ENCODE data around the gene DIPK1A. TPM values are rescaled to one million over a fixed set of nuclear protein-coding genes. Genes with fewer than 3 reads are reported as not detected.

The DIPK1A gene
- total RNA-seq, 1 donor from 2014 or later: 16.0 TPM

GRCh38 chr1:92881391-92881790, 79.9 kb downstream of the DIPK1A start:
- ChIA-PET CTCF (no interaction called here), POLR2A (no interaction called here)
- TF ChIP-seq, protein P1, sequence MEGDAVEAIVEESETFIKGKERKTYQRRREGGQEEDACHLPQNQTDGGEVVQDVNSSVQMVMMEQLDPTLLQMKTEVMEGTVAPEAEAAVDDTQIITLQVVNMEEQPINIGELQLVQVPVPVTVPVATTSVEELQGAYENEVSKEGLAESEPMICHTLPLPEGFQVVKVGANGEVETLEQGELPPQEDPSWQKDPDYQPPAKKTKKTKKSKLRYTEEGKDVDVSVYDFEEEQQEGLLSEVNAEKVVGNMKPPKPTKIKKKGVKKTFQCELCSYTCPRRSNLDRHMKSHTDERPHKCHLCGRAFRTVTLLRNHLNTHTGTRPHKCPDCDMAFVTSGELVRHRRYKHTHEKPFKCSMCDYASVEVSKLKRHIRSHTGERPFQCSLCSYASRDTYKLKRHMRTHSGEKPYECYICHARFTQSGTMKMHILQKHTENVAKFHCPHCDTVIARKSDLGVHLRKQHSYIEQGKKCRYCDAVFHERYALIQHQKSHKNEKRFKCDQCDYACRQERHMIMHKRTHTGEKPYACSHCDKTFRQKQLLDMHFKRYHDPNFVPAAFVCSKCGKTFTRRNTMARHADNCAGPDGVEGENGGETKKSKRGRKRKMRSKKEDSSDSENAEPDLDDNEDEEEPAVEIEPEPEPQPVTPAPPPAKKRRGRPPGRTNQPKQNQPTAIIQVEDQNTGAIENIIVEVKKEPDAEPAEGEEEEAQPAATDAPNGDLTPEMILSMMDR (IDR thresholded peaks at IDR 0.05): no peak
- intact Hi-C loops (cut with micrococcal nuclease): no loop called here
- Mint-ChIP-seq H3K4me3 (no peak overlapping the region), H3K27me3 (no peaks in the 10 kb centered on the region), H3K4me1 (peaks cover 52% of the 10 kb centered on the region), H3K36me3 (ENCODE audit: low read depth) (peaks cover 5% of the 10 kb centered on the region), H3K27ac (no peak overlapping the region), H3K9me3 (no peaks in the 10 kb centered on the region)
- no peak for DNase-seq
- ATAC-seq (ENCODE audit: low read depth): no peak

DNA sequence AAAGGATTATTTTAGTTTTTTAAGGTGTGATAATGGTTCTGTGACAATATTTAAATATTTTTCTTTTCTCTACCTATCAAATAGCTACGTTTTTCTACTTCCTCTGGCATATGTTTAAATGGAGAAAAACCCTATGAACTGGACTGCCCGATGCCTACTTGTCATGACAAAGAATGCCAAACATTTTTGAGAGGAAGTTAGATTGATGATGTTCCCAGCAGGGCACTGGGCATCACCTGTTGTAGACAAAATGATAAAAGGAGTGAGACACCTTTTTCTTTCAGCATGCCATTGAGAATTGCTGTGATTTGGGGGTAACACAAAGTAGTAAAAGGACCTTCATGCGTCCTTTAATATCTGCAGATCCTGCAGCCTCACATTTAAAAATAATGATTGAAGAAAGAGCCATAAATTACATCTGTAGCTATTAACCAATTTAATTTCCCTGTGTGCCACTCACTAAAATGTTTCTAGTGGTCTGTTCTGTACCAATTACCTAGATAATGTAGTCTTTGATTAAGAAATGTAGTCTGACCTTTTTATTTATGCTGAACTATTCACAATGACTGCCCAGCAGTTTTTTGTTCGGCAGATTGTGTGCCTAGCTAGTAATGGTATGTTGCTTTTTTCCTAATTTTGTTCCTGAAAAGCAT, 81.8 kb downstream of the DIPK1A start:
- no peaks in the 10 kb centered on the region for H3K27me3 Mint-ChIP-seq
- H3K36me3 Mint-ChIP-seq (ENCODE audit: low read depth): peaks cover 19% of the 10 kb centered on the region
- POLR2A ChIA-PET: no interaction called here

DNA sequence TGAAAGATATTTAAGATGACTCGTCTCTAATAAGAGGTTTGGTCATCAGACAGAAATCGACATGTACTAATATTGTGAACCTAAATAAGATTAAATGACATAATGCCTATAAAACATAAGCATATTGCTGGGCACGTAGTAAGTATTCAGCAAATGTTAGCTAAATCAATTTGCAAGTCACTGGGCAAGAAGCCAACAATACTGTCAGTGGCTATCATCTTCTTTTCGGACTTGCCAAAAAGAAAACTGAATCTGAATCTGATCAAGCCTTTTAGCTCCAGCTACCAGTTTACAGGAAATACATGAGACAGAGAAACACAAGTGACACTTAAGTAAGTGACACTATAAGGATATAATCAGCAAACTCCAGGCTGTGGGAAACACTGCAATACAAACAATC, 83.5 kb downstream of the DIPK1A start:
- H3K4me1 Mint-ChIP-seq: peaks cover 32% of the 10 kb centered on the region
- H3K4me3 Mint-ChIP-seq: no peak overlapping the region
- peaks cover 33% of the 10 kb centered on the region for H3K36me3 Mint-ChIP-seq (ENCODE audit: low read depth)
- H3K27ac Mint-ChIP-seq: no peak overlapping the region
- intact Hi-C loops (cut with micrococcal nuclease): loop anchor here (2.0 to 5.0 kb wide), 2 partner anchors 13 to 35 kb away; no protein-coding TSS in a partner anchor
- ChIA-PET CTCF (interaction anchor here (0.7 to 2.1 kb wide), 2 partner anchors 19 to 61 kb away, joined by 3 to 7 read pairs; no protein-coding TSS in a partner anchor), POLR2A (interaction anchor here (1.0 kb wide), 1 partner anchor 81 kb away, joined by 3 read pairs; no protein-coding TSS in a partner anchor)
- no peak for ATAC-seq (ENCODE audit: low read depth)
- H3K9me3 Mint-ChIP-seq: no peaks in the 10 kb centered on the region
- TF ChIP-seq, protein P1 (IDR thresholded peaks at IDR 0.05): no peak
- no peaks in the 10 kb centered on the region for H3K27me3 Mint-ChIP-seq
- DNase-seq: no peak

More for the DNA sequence above, 81.8 kb downstream of the DIPK1A start:
- no peaks in the 10 kb centered on the region for H3K9me3 Mint-ChIP-seq
- H3K4me3 Mint-ChIP-seq: no peak overlapping the region
- H3K4me1 Mint-ChIP-seq: peaks cover 47% of the 10 kb centered on the region
- H3K27ac Mint-ChIP-seq: no peak overlapping the region
- TF ChIP-seq, protein P1 (IDR thresholded peaks at IDR 0.05): no peak
- ATAC-seq (ENCODE audit: low read depth) (no peak), DNase-seq (no peak)
- CTCF ChIA-PET: interaction anchor here (0.7 to 1.5 kb wide), 2 partner anchors 20 to 115 kb away, joined by 3 to 4 read pairs; no protein-coding TSS in a partner anchor
- intact Hi-C loops (cut with micrococcal nuclease): loop anchor here (2.0 to 5.0 kb wide), 2 partner anchors 15 to 33 kb away; no protein-coding TSS in a partner anchor

- no peak for DNase-seq
- H3K27ac Mint-ChIP-seq: no peak overlapping the region
- H3K9me3 Mint-ChIP-seq: no peaks in the 10 kb centered on the region
- ATAC-seq (ENCODE audit: low read depth): no peak
- CTCF ChIA-PET: interaction anchor here (1.4 to 2.1 kb wide), 2 partner anchors 18 to 185 kb away, joined by 3 to 7 read pairs; no protein-coding TSS in a partner anchor
- no peaks in the 10 kb centered on the region for H3K27me3 Mint-ChIP-seq
- TF ChIP-seq, protein P1 (IDR thresholded peaks at IDR 0.05): no peak
- intact Hi-C loops (cut with micrococcal nuclease): loop anchor here (5.0 kb wide), 1 partner anchor 35 kb away; no protein-coding TSS in a partner anchor
- POLR2A ChIA-PET: interaction anchor here (1.2 kb wide), 1 partner anchor 98 kb away, joined by 3 read pairs; no protein-coding TSS in a partner anchor
- no peak overlapping the region for H3K4me3 Mint-ChIP-seq
- H3K4me1 Mint-ChIP-seq: peaks cover 27% of the 10 kb centered on the region
- peaks cover 39% of the 10 kb centered on the region for H3K36me3 Mint-ChIP-seq (ENCODE audit: low read depth)
Observed at GRCh38 chr1:92877081-92877711, 84.1 kb downstream of the DIPK1A start.

GRCh38 chr1:92876351-92876750, 84.9 kb downstream of the DIPK1A start:
- Mint-ChIP-seq H3K4me1 (peaks cover 27% of the 10 kb centered on the region), H3K36me3 (ENCODE audit: low read depth) (peaks cover 42% of the 10 kb centered on the region), H3K9me3 (no peaks in the 10 kb centered on the region), H3K27ac (no peak overlapping the region), H3K27me3 (no peaks in the 10 kb centered on the region), H3K4me3 (no peak overlapping the region)
- ChIA-PET CTCF (interaction anchor here (1.3 to 2.1 kb wide), 3 partner anchors 17 to 186 kb away, joined by 3 to 7 read pairs (median 3); no protein-coding TSS in a partner anchor), POLR2A (interaction anchor here (1.2 kb wide), 1 partner anchor 99 kb away, joined by 3 read pairs; no protein-coding TSS in a partner anchor)
- ATAC-seq (ENCODE audit: low read depth) (no peak), DNase-seq (no peak)
- TF ChIP-seq, protein P1 (IDR thresholded peaks at IDR 0.05): no peak
- intact Hi-C loops (cut with micrococcal nuclease): loop anchor here (5.0 kb wide), 1 partner anchor 36 kb away; no protein-coding TSS in a partner anchor
